HEK293T (cell line): Measurements from ENCODE around the gene RAB39B.

Experiments
- FOXM1 ChIP-seq: fragments of 450-650 bp; IDR thresholded peaks from 2 replicates; pipeline ENCODE4 v1.6.1; 2017; ENCODE audit warnings: mild to moderate bottlenecking, borderline replicate concordance
- LEF1 ChIP-seq: fragments of 450-650 bp; IDR thresholded peaks from 2 replicates; pipeline ENCODE4 v1.6.1; 2017; ENCODE audit warnings: mild to moderate bottlenecking, borderline replicate concordance
- NFRKB ChIP-seq: fragments of 450-650 bp; IDR thresholded peaks from 2 replicates; pipeline ENCODE4 v1.6.1; 2016; ENCODE audit warnings: mild to moderate bottlenecking, moderate library complexity
- PKNOX1 ChIP-seq: fragments of 450-650 bp; IDR thresholded peaks from 2 replicates; pipeline ENCODE4 v1.6.1; 2016
- SUZ12 ChIP-seq: fragments of 450-650 bp; IDR thresholded peaks from 2 replicates; pipeline ENCODE4 v1.6.1; 2016; ENCODE audit warnings: mild to moderate bottlenecking

GRCh38 chrX:155263854-155264628, at the start of gene RAB39B:
- TF ChIP-seq NFRKB = no peak
- TF ChIP-seq FOXM1 = no peak
- TF ChIP-seq PKNOX1 = no peak
- TF ChIP-seq LEF1 = no peak
- TF ChIP-seq SUZ12 = no peak
